Astrocyte (in vitro differentiated cells and primary cell): ENCODE results near the gene DMC1. TPM values are rescaled to one million over a fixed set of nuclear protein-coding genes. Genes with fewer than 3 reads are reported as not detected.

Experiments
- DNase-seq: peaks from one replicate; pipeline ENCODE4 v3.0.0-alpha.2; 2010; ENCODE audit warnings: low read depth
- FAIRE-seq: peaks from 2 replicates; lab custom pipeline; 2011; peaks lifted over from hg19 to GRCh38; lab: Jason Lieb, UNC
- H2AFZ ChIP-seq: 2 replicates; pipeline ENCODE4 v1.6.0; 2012; ENCODE audit warnings: low read depth, low read length, inconsistent platforms
- H3K27ac ChIP-seq: 2 replicates; pipeline ENCODE4 v1.5.1; 2011; ENCODE audit warnings: low read depth, low read length, inconsistent platforms
- H3K27me3 ChIP-seq: 2 replicates; pipeline ENCODE4 v1.6.0; 2011; ENCODE audit warnings: low read length, inconsistent platforms; ENCODE audit not compliant: insufficient read depth
- H3K36me3 ChIP-seq: 2 replicates; pipeline ENCODE4 v1.5.1; 2011; ENCODE audit warnings: low read length, inconsistent platforms; ENCODE audit not compliant: insufficient read depth
- H3K4me1 ChIP-seq: 2 replicates; pipeline ENCODE4 v1.5.1; 2011; ENCODE audit warnings: low read length, inconsistent platforms; ENCODE audit not compliant: insufficient read depth
- H3K4me2 ChIP-seq: 2 replicates; pipeline ENCODE4 v1.6.0; 2012; ENCODE audit warnings: low read length, inconsistent platforms
- H3K4me3 ChIP-seq: 2 replicates; pipeline ENCODE4 v1.5.1; 2011; ENCODE audit warnings: low read depth, mild to moderate bottlenecking, low read length, inconsistent platforms; ENCODE audit not compliant: insufficient read depth
- H3K79me2 ChIP-seq: 2 replicates; pipeline ENCODE4 v1.6.0; 2012; ENCODE audit warnings: mild to moderate bottlenecking, low read length, inconsistent platforms; ENCODE audit not compliant: insufficient read depth
- H3K9ac ChIP-seq: 2 replicates; pipeline ENCODE4 v1.6.0; 2012; ENCODE audit warnings: mild to moderate bottlenecking, low read length, inconsistent platforms
- H3K9me3 ChIP-seq: 2 replicates; pipeline ENCODE4 v1.5.1; 2012; ENCODE audit warnings: low read depth, mild to moderate bottlenecking, low read length, inconsistent platforms; ENCODE audit not compliant: insufficient read depth
- H4K20me1 ChIP-seq: 2 replicates; pipeline ENCODE4 v1.6.0; 2012; ENCODE audit warnings: low read length, inconsistent platforms; ENCODE audit not compliant: insufficient read depth
- H3K27ac Mint-ChIP-seq: one replicate; pipeline ENCODE4 v1.8.0; 2021; ENCODE audit warnings: mild to moderate bottlenecking, mixed read lengths; ENCODE audit not compliant: unreplicated experiment
- H3K27me3 Mint-ChIP-seq: one replicate; pipeline ENCODE4 v1.8.0; 2021; ENCODE audit warnings: low read depth, mixed read lengths; ENCODE audit not compliant: unreplicated experiment
- H3K36me3 Mint-ChIP-seq: one replicate; pipeline ENCODE4 v1.8.0; 2021; ENCODE audit warnings: low read depth, mixed read lengths; ENCODE audit not compliant: unreplicated experiment
- H3K4me1 Mint-ChIP-seq: one replicate; pipeline ENCODE4 v1.8.0; 2021; ENCODE audit warnings: low read depth, mixed read lengths; ENCODE audit not compliant: unreplicated experiment
- H3K4me3 Mint-ChIP-seq: one replicate; pipeline ENCODE4 v1.8.0; 2021; ENCODE audit warnings: mild to moderate bottlenecking, moderate library complexity, mixed read lengths; ENCODE audit not compliant: unreplicated experiment
- H3K9me3 Mint-ChIP-seq: one replicate; pipeline ENCODE4 v1.8.0; 2021; ENCODE audit warnings: mild to moderate bottlenecking, mixed read lengths; ENCODE audit not compliant: unreplicated experiment
- EZH2 ChIP-seq: IDR thresholded peaks from 2 replicates; pipeline ENCODE4 v1.6.1; 2012; ENCODE audit warnings: mild to moderate bottlenecking, low read length, inconsistent platforms; ENCODE audit not compliant: insufficient read depth
- total RNA-seq: library from RNA; stranded (reverse); gene quantifications from 2 replicates; pipeline ENCODE4 v1.2.1, GENCODE V29; 2021
- TF ChIP-seq, protein P1 (sequence below): IDR thresholded peaks from 2 replicates; pipeline ENCODE4 v1.5.1; 2011; ENCODE audit warnings: low read depth, mild to moderate bottlenecking, inconsistent platforms, low read length, moderate library complexity; ENCODE audit not compliant: insufficient read depth

Gene DMC1
- total RNA-seq, 1 donor from 2014 or later = 0.11 TPM

GRCh38 chr22:38505541-38506117 lies 64.4 kb downstream of the DMC1 start:
- Mint-ChIP-seq H3K4me1 (peaks cover 14% of the 10 kb centered on the region), H3K4me3 (peak overlapping the region; percentile 99), H3K27me3 (no peaks in the 10 kb centered on the region), H3K36me3 (peaks cover 7% of the 10 kb centered on the region), H3K9me3 (peaks cover 3% of the 10 kb centered on the region), H3K27ac (peak overlapping the region; percentile 100)
- FAIRE-seq = no peak
- peak overlapping the region; percentile 98 for H3K4me3 ChIP-seq
- peaks cover 56% of the 10 kb centered on the region for H3K79me2 ChIP-seq
- H3K36me3 ChIP-seq = peaks cover 7% of the 10 kb centered on the region
- TF ChIP-seq, protein P1, sequence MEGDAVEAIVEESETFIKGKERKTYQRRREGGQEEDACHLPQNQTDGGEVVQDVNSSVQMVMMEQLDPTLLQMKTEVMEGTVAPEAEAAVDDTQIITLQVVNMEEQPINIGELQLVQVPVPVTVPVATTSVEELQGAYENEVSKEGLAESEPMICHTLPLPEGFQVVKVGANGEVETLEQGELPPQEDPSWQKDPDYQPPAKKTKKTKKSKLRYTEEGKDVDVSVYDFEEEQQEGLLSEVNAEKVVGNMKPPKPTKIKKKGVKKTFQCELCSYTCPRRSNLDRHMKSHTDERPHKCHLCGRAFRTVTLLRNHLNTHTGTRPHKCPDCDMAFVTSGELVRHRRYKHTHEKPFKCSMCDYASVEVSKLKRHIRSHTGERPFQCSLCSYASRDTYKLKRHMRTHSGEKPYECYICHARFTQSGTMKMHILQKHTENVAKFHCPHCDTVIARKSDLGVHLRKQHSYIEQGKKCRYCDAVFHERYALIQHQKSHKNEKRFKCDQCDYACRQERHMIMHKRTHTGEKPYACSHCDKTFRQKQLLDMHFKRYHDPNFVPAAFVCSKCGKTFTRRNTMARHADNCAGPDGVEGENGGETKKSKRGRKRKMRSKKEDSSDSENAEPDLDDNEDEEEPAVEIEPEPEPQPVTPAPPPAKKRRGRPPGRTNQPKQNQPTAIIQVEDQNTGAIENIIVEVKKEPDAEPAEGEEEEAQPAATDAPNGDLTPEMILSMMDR = no peak
- no peak for TF ChIP-seq EZH2
- no peaks in the 10 kb centered on the region for H3K27me3 ChIP-seq
- H3K4me1 ChIP-seq = no peaks in the 10 kb centered on the region
- H3K4me2 ChIP-seq = peak overlapping the region; percentile 88
- peak overlapping the region; percentile 86 for H2AFZ ChIP-seq
- H3K27ac ChIP-seq = peak overlapping the region; percentile 100
- peak; percentile 39 for DNase-seq
- H3K9me3 ChIP-seq = no peaks in the 10 kb centered on the region
- H3K9ac ChIP-seq = peak overlapping the region; percentile 100
- H4K20me1 ChIP-seq = peaks cover 46% of the 10 kb centered on the region

- FAIRE-seq = no peak
- peaks cover 12% of the 10 kb centered on the region for H3K36me3 ChIP-seq
- TF ChIP-seq EZH2 = no peak
- TF ChIP-seq, protein P1 = no peak
- peak overlapping the region; percentile 100 for H3K9ac ChIP-seq
- Mint-ChIP-seq H3K36me3 (peaks cover 7% of the 10 kb centered on the region), H3K27ac (peak overlapping the region; percentile 100), H3K27me3 (no peaks in the 10 kb centered on the region), H3K4me3 (peak overlapping the region; percentile 99), H3K9me3 (peaks cover 3% of the 10 kb centered on the region), H3K4me1 (peaks cover 14% of the 10 kb centered on the region)
- peaks cover 51% of the 10 kb centered on the region for H4K20me1 ChIP-seq
- peak overlapping the region; percentile 100 for H3K27ac ChIP-seq
- H2AFZ ChIP-seq = no peak overlapping the region
- DNase-seq = peak; percentile 41
- H3K4me1 ChIP-seq = no peaks in the 10 kb centered on the region
- peak overlapping the region; percentile 98 for H3K4me3 ChIP-seq
- no peaks in the 10 kb centered on the region for H3K27me3 ChIP-seq
- H3K79me2 ChIP-seq = peaks cover 61% of the 10 kb centered on the region
- peak overlapping the region; percentile 88 for H3K4me2 ChIP-seq
- no peaks in the 10 kb centered on the region for H3K9me3 ChIP-seq
These were observed 65.0 kb downstream of the DMC1 start for GRCh38 chr22:38504731-38505540.
